HG03064 (cell line): Measurements from ENCODE around the gene GNG13.
"Not testable (repeated sequence)": the region's sequence is repeated elsewhere in the genome, so short reads cannot be mapped to it uniquely, and the experiment has no call there.

Experiments
- ATAC-seq: cut with Tn5 transposase; IDR thresholded peaks from one replicate; pipeline ENCODE4 v1.9.1; 2021; ENCODE audit warnings: low read depth; ENCODE audit not compliant: unreplicated experiment

The GNG13 gene

DNA sequence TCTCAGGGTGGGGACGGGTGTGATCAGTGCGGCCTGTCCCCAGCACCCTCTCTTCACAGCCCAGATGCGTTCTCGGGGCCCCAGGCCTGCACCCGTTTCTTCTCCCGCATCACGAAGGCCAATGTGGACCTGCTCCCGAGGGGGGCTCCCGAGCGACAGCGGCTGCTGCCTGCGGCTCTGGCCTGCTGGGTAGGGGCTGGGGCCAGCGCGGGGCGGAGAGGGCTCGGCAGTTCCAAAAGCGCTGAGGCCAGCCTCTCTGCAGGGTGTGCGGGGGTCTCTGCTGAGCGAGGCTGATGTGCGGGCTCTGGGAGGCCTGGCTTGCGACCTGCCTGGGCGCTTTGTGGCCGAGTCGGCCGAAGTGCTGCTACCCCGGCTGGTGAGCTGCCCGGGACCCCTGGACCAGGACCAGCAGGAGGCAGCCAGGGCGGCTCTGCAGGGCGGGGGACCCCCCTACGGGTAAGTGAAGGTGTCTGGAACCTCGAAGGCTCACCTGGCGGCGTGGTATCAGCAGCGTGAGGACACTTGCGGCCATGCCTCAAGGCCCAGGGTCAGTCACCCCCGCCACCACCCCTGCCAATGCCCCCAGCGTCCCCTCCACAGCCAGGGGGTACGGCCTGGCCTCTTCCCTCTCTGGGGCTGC lies 35.6 kb downstream of the GNG13 start:
- no peak for ATAC-seq

DNA sequence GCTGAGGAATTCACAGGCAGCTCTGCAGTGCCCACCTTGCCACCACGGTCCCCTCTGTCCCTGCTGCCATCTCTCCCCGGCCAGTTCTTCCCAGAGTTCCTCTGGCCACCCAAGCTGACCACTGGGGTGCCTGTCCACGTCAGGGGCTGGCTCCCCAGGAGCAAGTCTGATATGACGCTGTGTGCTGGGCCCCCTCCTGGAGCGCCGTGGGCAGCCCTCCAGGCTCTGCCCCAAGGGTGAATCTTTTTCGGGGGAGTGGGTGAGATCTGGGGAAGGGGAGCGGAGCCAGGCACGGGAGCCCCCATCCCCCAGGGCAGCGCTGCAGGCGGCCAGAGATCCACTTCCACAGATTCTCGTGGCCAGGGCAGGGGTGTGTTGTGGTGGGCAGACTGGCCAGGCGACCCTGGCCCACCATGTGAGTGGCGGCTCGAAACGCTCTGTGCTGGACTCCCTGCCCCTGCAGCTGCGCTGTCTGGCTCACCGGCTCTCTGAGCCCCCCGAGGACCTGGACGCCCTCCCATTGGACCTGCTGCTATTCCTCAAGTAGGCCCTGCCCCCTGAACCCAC lies 36.3 kb downstream of the GNG13 start:
- ATAC-seq, result no peak

DNA sequence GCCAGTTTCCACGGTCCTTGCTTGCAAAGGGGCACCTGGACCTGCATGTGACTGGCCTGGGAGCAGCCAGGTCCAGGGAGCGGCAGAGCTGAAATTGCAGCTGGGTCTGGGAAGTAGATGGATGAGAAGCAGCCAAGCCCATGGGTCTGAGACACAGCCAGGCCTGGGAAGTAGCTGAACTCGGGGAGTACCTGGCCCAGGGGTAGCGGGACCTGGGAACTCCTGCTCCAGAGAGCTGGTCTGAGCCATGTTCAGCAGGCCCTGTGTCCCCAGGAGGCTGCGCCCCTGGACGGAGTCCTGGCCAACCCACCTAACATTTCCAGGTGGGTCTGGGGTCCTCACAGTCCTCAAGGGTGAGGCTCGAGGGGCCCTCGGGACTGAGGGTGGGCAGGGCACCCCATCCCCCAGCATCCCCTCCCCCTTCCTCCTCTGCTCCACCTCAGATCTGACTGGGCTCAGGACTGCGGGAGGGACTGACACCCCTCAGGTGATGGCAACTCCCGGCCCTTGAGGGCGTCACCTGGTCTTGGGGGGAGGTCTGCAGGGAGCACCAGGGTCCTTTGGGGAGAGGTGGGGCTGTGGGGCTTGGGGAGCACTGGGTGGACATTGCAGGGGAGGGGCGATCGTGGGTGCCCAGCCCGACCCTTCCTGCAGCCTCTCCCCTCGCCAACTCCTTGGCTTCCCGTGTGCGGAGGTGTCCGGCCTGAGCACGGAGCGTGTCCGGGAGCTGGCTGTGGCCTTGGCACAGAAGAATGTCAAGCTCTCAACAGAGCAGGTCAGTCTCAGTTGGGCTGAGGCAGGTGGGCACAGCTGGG lies 37.0 kb downstream of the GNG13 start:
- no peak for ATAC-seq

DNA sequence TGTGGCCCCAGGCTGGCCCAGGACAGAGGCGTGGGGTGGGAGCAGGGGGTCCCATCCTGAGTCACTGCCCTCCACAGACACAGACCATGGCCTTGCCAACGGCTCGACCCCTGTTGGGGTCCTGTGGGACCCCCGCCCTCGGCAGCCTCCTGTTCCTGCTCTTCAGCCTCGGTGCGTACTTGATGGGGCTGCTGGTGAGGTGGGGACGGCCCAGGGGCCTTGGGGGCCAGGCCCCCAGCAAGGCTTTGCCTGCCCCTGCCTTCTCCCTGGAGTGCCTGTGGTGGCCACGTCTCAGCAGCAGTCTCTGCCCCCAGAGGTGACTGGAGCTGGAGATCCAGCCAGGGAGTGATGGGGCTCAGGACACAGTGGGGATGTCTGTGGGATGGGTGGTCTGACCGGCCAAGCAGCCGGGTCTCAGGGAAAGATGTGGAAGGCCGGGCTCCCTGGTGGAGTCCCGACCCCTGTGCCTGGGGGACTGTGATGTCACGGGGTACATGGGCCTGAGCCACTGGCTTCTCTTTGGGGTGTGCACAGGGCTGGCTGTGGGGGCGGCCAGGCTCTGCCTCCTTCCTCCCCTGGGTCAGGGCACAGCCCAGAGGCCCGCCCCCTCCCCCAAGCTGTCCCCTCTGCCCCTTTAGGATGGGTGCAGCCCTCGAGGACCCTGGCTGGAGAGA lies 37.8 kb downstream of the GNG13 start:
- no peak for ATAC-seq

DNA sequence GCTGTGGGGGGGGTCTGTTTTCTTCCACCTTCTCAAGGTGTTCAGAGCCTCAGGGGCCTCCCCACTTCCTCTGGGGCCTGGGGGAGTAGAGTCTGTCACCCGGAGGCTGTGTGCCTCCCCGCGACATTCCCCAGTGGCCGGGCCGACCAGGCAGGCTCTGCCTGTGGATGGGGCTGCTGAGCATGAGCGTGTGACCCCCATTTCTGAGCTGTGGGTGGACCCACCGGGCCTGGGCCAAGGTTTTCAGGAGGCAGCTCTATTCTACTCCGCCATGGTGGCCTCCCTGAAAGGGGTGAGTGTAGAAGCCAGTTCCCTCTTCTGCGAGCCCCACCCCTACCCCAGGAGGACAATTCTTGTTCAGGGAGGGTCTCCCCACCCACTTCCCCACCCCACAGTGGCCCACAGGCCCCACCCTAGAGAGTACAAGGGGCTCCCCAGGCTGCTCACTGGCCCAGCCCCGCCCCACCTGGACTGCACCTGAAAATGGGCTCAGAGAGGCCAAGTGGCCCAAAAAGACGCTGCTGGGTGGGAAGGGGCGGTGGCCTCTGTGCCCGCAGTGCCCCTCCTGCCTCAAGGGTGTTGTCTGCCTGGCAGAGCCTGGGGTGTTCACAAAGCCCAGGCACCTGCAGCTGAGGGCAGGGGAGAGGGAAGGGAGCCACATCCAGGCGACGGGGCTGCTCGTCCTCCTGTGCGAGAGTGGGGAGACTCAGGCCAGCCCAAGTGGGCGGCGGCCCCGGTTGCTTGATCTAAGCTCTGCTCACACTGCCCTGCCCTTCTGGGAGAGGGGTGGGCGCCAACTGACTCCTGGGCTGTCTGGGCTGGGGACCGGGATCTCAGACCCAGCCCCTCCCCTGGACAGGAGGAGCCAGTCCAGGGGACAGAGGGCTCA lies 38.7 kb downstream of the GNG13 start:
- ATAC-seq, result no peak

DNA sequence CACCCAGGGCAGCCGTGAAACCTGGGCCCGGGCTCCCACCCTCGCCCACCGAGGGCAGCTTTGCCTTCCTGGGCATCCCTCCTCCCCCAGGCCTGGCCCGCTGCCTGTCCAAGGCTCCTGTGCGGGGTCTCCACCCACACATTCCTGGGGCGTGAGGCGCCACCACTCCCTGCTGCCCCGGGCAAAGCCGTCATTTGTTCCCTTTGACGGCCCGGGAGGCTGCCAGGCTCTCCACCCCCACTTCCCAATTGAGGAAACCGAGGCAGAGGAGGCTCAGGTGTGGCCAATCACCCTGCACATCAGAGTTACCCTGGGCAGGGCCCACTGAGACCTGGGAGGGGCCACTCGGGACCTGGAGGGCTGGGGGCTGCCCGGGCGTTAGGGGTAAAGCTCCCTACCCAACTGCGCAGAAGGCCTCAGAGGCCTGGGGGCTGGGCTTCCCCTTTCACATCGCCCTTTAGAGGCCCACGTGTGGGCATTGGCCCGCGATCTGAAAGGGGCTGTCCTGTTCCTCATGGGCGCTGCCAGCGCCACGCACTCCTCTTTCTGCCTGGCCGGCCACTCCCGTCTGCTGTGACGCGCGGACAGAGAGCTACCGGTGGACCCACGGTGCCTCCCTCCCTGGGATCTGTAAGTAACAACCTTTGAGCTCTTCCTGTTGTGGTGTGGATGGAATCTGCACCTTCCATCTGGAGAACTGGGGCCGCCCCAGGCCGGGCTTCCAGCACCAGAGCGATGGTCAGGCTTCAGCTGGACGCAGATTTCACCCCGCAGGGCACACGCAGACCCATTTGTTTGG lies 39.8 kb downstream of the GNG13 start, which contains the start of gene MSLN:
TSS of gene MSLN (plus strand) at position 190 of the 799 bp plus-strand sequence. CDS start 1,947 bp downstream, outside the sequence.
- ATAC-seq, result no peak

DNA sequence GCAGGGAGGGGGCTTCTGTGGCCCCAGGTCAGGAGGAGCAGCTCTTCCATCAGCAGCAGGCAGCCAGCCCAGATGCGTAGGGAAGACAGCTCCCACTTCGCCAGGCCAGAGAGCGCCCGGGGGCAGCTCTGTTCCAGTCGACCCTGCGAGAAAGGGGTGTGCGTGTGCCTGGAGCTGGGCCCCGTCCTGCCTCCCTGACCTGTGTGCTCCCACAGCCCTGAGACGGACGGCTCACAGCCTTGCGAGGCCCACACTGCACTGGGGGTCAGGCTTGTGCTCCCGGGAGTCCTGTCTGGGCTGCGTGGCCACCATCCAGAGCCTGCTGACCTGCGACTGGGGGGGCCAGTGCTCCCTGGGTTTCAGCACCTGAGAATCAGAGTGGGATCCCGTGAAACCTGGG lies 40.5 kb downstream of the GNG13 start:
- ATAC-seq, result no peak

DNA sequence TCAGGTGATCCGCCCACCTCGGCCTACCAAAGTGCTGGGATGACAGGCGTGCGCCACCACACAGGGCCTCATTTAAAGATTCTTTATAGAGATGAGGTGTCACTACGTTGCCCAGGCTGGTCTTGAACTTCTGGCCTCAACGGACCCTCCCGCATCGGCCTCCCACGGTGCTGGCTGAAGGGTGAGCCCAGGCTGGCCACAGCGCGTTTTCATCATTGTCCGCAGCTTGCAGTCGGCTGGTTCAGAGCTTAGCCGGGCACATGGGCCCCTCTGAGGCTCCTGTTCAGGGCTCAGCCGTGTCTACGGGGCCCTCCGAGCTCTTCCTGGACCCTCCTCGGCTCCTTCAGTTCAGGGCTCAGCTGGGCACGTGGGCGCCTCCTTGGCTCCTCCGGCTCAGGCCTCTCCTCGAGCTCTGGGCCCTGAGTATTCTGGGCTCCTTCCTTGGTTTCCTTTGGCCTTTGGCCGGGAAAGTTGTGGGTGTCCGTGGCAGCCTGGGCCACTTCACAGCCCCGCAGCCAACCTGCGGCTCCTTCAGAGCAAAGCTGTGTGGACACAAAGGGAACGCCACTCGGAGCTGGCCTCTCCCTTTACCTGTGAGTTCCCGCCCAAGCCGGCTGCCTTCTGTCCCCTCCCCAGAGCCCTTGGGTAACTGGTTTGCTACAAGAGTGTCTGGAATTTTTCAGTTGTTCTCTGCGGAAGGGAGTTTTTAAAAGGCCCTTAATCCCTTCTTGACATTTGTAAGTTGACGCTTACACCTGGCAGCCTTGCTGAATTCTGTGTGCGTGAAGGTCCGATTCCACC lies 41.2 kb downstream of the GNG13 start:
- no peak for ATAC-seq

DNA sequence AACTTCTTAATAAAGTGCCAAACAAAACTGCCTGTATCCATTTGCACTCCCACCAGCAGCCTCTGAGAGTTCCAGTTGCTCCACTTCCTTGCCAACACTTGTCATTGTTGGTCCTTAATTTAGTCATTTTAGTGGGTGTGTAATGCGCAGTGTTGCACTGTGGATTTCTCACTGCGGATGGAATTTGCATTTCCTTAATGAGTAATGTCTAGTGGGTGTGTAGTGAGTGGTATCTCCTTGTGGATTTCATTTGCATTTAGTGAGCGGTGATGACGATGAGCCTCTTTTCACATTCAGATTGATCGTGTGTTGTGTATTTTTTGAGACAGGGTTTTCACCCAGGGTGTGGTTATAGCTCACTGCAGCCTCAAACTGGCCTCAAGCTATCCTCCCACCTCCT lies 44.1 kb downstream of the GNG13 start:
- ATAC-seq, result no peak

DNA sequence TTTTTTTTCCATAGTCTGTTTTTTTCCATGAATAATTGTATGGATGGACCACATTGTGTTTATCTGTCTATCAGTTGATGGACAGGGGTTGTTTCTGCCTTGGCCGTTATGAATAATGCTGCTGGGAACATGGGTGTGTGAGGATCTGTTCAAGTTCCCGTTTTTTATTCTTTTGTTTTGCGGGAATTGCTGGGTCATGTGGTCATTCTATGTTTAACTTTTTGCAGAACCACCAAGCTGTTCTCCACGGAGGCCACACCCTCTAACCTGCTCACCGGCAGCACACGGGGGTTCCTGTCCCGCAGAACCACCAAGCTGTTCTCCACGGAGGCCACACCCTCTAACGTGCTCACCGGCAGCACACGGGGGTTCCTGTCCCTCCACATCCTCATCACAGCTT lies 45.9 kb downstream of the GNG13 start:
- no peak for ATAC-seq

DNA sequence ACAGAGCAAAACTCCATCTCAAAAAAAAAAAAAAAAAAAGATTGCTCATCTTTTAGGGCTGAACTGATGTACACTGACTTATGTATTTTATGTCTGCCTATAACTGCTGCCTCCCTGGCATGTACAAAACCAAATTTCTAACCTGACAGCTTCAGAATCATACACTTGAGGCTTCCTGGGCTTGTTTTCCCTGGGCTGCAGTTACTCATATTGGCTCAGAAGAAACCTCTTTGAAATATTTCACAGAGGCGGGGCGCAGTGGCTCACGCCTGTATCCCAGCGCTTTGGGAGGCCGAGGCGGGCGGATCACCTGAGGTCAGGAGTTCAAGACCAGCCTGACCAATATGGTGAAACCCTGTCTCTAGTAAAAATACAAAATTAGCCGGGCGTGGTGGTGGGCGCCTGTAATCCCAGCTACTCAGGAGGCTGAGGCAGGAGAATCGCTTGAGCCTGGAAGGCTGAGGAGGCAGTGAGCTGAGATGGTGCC lies 46.4 kb downstream of the GNG13 start:
- ATAC-seq, result not testable (repeated sequence)

DNA sequence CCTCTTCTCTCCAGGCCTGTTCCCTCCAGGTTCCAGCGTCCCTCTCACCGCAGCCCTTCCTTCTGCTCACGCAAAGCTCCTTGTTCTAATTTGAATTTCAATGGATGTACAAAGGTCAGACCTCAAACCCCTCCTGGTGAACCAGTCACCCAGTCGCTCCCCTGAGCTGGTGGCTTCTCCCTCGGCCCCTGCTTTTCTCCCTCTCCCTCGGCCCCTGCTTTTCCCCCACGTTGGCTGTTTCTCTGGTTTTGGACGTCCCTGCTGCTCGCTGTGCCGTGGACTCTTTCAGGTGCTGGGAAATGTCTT lies 48.6 kb downstream of the GNG13 start:
- ATAC-seq, result no peak

DNA sequence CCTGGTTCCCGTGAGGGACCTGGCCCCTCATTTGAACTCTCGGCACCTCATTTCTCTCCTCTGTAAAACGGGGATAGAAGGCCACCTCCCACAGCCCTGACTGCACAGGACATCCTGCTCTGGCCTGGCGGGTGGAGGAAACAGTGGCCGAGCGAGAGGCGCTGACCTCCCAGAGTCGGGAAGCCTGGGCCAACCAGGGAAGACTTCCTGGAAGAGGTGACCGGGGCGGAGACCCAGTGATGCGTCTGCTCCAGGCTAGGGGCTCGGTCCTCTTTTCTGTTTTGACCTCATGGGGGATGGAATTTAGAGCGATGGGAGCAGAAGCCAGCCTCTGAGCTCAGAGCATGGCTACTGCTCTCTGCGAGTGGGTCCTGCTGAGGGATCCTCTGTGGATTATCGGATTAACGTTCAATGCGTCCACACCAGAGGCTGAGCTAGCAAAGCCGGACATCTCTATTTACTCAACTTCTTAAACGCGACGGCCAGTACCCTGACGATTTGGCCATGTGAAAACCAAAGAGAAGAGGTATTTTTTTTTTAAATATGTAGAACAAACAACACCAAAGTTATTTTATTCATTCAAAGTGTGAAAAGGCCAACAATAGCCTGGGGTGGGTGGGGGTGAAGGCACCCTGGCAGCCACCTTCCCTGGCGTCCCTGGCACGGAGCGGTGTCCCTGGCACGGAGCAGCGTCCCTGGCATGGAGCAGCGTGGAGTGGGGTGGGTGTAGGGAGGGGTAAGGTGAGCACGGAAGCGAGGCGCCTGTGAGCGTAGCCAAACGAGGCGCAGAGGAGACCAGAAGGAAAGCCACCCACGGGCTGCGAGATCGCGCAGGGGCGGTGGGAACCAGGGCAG lies 49.2 kb downstream of the GNG13 start:
- ATAC-seq, result no peak

DNA sequence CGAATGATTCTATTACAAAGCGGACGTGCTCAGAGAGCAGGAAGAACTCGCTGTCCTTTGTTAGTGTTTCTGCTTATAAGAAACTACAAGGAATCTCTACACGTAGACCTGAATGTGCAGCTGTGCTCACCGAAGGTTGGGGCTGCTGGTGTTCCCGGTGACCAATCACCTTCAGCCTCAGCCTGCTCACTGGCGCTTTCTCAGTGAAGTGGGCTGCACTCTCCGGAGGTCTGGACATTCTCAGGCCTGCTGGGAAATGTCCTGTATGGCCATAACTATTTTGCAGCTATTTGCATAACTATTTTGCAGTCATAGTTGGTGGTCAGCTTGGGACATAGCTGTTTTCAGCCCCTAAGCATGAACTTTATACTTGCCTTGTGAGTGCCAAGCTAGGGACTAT lies 50.0 kb downstream of the GNG13 start:
- ATAC-seq, result no peak

DNA sequence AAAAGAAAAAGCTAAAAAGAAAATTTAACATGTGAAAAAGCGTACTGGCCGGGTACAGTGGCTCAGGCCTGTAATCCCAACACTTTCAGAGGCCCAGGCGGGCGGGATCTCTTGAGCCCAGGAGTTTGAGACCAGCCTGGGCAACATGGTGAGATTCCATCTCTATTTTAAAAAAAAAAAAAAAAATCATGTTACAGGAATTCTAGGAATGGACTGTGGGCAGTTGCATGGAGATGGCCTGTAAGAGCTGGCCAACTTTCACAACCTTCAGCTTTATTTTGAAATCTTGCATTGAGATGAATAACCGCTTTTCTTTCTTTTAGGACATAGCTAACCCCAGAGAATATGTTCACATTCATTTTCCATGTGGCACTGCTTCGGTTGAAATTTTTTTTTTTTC lies 51.5 kb downstream of the GNG13 start:
- no peak for ATAC-seq
